SU-DHL-6 (cell line): ENCODE data around the gene GLRA1.

Source experiments
- CTCF ChIP-seq: fragments of 200-600 bp; sonication (generic); IDR thresholded peaks from one replicate; pipeline ENCODE4 v1.5.1; 2017; ENCODE audit warnings: antibody characterized with exemption, mild to moderate bottlenecking, low read length, moderate library complexity; ENCODE audit not compliant: insufficient read depth, poor library complexity, severe bottlenecking
- EZH2phosphoT487 ChIP-seq: fragments of 200-600 bp; sonication (generic), shearing (Covaris generic); conservative IDR thresholded peaks from 2 replicates; pipeline ENCODE4 v1.6.1; 2018; ENCODE audit warnings: mild to moderate bottlenecking, antibody characterized with exemption, low read length, moderate library complexity, mixed read lengths

DNA sequence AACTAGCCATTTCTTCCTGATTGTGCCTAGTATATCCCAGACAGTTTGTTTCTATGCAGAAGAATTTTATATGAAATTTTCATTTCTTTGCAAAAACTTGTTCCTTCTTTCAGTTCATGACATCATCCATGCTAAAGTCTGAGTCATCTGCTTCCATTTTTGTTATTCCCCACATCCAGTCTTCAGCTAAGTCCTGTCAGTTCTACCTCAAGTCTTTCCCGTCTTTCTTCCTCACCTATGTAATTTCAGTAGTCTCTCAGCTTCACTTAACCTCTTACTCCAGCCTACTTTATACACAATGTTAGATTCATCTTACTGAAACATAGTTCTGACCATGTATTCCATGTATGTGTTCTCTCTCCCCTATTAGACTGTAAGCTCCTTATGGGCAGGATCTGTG is 113.8 kb downstream of the GLRA1 start:
- TF ChIP-seq CTCF (no peak), EZH2phosphoT487 (no peak)
